CD14-positive monocyte (primary cell): ENCODE data around the gene LENG9. TPM values are rescaled to one million over a fixed set of nuclear protein-coding genes. Genes with fewer than 3 reads are reported as not detected.
"Not testable (repeated sequence)": the region's sequence is repeated elsewhere in the genome, so short reads cannot be mapped to it uniquely, and the experiment has no call there.

Experiments used
- DNase-seq, 3 donors: peaks; one replicate each; pipeline ENCODE4 v3.0.0-alpha.2; 2011 to 2022
- H2AFZ ChIP-seq: 2 replicates; pipeline ENCODE4 v1.6.0; 2012; ENCODE audit warnings: mild to moderate bottlenecking, low read depth, low read length, inconsistent platforms; ENCODE audit not compliant: insufficient read depth, poor library complexity, severe bottlenecking
- H3K27ac ChIP-seq, 2 donors: 1 replicate in 1 of 2; 2 replicates in 1 of 2; pipeline ENCODE4 v1.5.1; 2012 to 2013; ENCODE audit warnings: low read length in 2 of 2, control low read depth in 1 of 2, inconsistent platforms in 1 of 2, low read depth in 1 of 2, mild to moderate bottlenecking in 1 of 2
- H3K27me3 ChIP-seq, 2 donors: one replicate each; pipeline versions ENCODE4 v1.6.0 to v1.6.1; 2011 to 2013; ENCODE audit warnings: low read length in 2 of 2; ENCODE audit not compliant: control insufficient read depth in 2 of 2, insufficient read depth in 2 of 2
- H3K36me3 ChIP-seq, 2 donors: replicated peaks in 1 of 2; 1 replicate in 1 of 2; 2 replicates in 1 of 2; pipeline versions ENCODE4 v1.5.1 to v1.6.1; 2012 to 2013; ENCODE audit warnings: low read length in 2 of 2, control low read depth in 1 of 2, inconsistent platforms in 1 of 2, mild to moderate bottlenecking in 1 of 2; ENCODE audit not compliant: insufficient read depth in 2 of 2, control insufficient read depth in 1 of 2
- H3K4me1 ChIP-seq, 2 donors: 1 replicate in 1 of 2; 2 replicates in 1 of 2; pipeline versions ENCODE4 v1.5.1 to v1.6.1; 2012 to 2013; ENCODE audit warnings: low read length in 2 of 2, control low read depth in 1 of 2, inconsistent platforms in 1 of 2, mild to moderate bottlenecking in 1 of 2, moderate library complexity in 1 of 2; ENCODE audit not compliant: insufficient read depth in 2 of 2, control insufficient read depth in 1 of 2
- H3K4me2 ChIP-seq: replicated peaks from 2 replicates; pipeline ENCODE3; 2012; ENCODE audit warnings: low read length, moderate library complexity, mild to moderate bottlenecking; ENCODE audit not compliant: poor library complexity, severe bottlenecking; ENCODE audit errors: extremely low read depth
- H3K4me3 ChIP-seq, 3 experiments: fragments of 200-600 bp in 1 of 3; sonication (generic) in 1 of 3; replicated peaks in 1 of 3; 1 replicate in 2 of 3; 2 replicates in 1 of 3; pipeline ENCODE4 v1.5.1; 2011 to 2013; ENCODE audit warnings: low read length in 3 of 3, mild to moderate bottlenecking in 3 of 3, control low read depth in 2 of 3, low read depth in 2 of 3, inconsistent platforms in 1 of 3, moderate library complexity in 1 of 3
- H3K79me2 ChIP-seq: 2 replicates; pipeline ENCODE4 v1.6.0; 2012; ENCODE audit warnings: mild to moderate bottlenecking, control low read depth, inconsistent platforms, low read length, moderate library complexity; ENCODE audit not compliant: insufficient read depth
- H3K9ac ChIP-seq: 2 replicates; pipeline ENCODE4 v1.6.0; 2017; ENCODE audit warnings: low read length, mild to moderate bottlenecking; ENCODE audit not compliant: insufficient read depth, poor library complexity, severe bottlenecking
- H3K9me3 ChIP-seq, 2 donors: replicated peaks in 1 of 2; 1 replicate in 1 of 2; 2 replicates in 1 of 2; pipeline versions ENCODE4 v1.5.1 to v1.6.1; 2012 to 2013; ENCODE audit warnings: low read length in 2 of 2, control low read depth in 1 of 2; ENCODE audit not compliant: control insufficient read depth in 1 of 2, insufficient read depth in 1 of 2
- H4K20me1 ChIP-seq: 2 replicates; pipeline ENCODE4 v1.6.0; 2012; ENCODE audit warnings: mild to moderate bottlenecking, low read length, control low read depth, moderate library complexity; ENCODE audit not compliant: insufficient read depth
- H3K27ac Mint-ChIP-seq, 7 donors: one replicate each; pipeline ENCODE4 v1.8.0; 2020; ENCODE audit warnings: mild to moderate bottlenecking in 7 of 7, mixed read lengths in 7 of 7, moderate library complexity in 6 of 7, inconsistent platforms in 2 of 7
- H3K27me3 Mint-ChIP-seq, 3 donors: one replicate each; pipeline ENCODE4 v1.8.0; 2021 to 2022; ENCODE audit warnings: low read depth in 3 of 3, mild to moderate bottlenecking in 3 of 3, mixed read lengths in 3 of 3, moderate library complexity in 3 of 3, inconsistent platforms in 1 of 3
- H3K36me3 Mint-ChIP-seq, 2 donors: one replicate each; pipeline ENCODE4 v1.8.0; 2020; ENCODE audit warnings: mixed read lengths in 2 of 2, inconsistent platforms in 1 of 2, mild to moderate bottlenecking in 1 of 2
- H3K4me1 Mint-ChIP-seq: one replicate; pipeline ENCODE4 v1.8.0; 2020; ENCODE audit warnings: mild to moderate bottlenecking, mixed read lengths
- H3K4me3 Mint-ChIP-seq, 2 donors: one replicate each; pipeline ENCODE4 v1.8.0; 2020; ENCODE audit warnings: mild to moderate bottlenecking in 2 of 2, mixed read lengths in 2 of 2, moderate library complexity in 1 of 2
- H3K9me3 Mint-ChIP-seq, 7 donors: one replicate each; pipeline ENCODE4 v1.8.0; 2020 to 2022; ENCODE audit warnings: mixed read lengths in 7 of 7, mild to moderate bottlenecking in 6 of 7, moderate library complexity in 6 of 7, inconsistent platforms in 2 of 7
- WGBS: methylation state at CpG from one replicate; pipeline ENCODE4 v1.1.5; 2013; ENCODE audit warnings: missing lambda C conversion rate; ENCODE audit not compliant: insufficient coverage; 5-methylcytosine and 5-hydroxymethylcytosine counted together
- intact Hi-C, 2 donors: fragments of 100-400 bp; cut with micrococcal nuclease; formaldehyde crosslinking; loops; one replicate each; pipeline versions ENCODE4 v1.15.0 to v1.15.1; 2023
- polyA plus RNA-seq, 3 donors: library from polyadenylated mRNA; depleted of rRNA in 1 of 3; unstranded in 2 of 3; stranded (reverse) in 1 of 3; fragments of 300-500 nt in 2 of 3; fragments of >200 nt in 1 of 3; fragmentation: Illumina TruSeq in 2 of 3; gene quantifications; 1 replicate in 2 of 3; 2 replicates in 1 of 3; pipeline ENCODE4 v1.2.3, GENCODE V29; 2012 to 2021
- TF ChIP-seq, protein P1 (sequence below): fragments of 200-600 bp; IDR thresholded peaks from one replicate; pipeline ENCODE4 v1.8.0; 2022; ENCODE audit warnings: antibody characterized with exemption, mild to moderate bottlenecking

Gene LENG9
- polyA plus RNA-seq, 3 donors, result 0.15 to 2.0 TPM; not detected in 1

DNA sequence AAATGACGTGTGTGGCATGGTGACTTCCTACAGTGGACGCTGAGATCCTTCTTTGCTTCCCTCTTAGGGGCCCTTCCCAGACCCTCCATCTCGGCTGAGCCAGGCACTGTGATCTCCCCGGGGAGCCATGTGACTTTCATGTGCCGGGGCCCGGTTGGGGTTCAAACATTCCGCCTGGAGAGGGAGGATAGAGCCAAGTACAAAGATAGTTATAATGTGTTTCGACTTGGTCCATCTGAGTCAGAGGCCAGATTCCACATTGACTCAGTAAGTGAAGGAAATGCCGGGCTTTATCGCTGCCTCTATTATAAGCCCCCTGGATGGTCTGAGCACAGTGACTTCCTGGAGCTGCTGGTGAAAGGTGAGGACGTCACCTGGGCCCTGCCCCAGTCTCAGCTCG is 44.2 kb upstream of the LENG9 start:
- Mint-ChIP-seq H3K36me3 (no peaks in the 10 kb centered on the region), H3K9me3 (peaks cover 0 to 10% (median 2%) of the 10 kb centered on the region in 7 donors), H3K27ac (no peak overlapping the region), H3K4me1 (peaks cover 15% of the 10 kb centered on the region), H3K27me3 (peaks cover 46 to 61% (median 52%) of the 10 kb centered on the region in 3 donors), H3K4me3 (peak overlapping the region in 1 of 2 donors; percentile 72)
- Histone ChIP-seq H3K9me3 (no peaks in the 10 kb centered on the region), H3K36me3 (no peaks in the 10 kb centered on the region), H3K9ac (no peak overlapping the region), H3K27ac (no peak overlapping the region), H3K4me1 (peaks cover 4 to 5% of the 10 kb centered on the region in 2 donors), H3K4me2 (no peak overlapping the region), H2AFZ (no peak overlapping the region), H3K27me3 (peaks cover 17 to 42% of the 10 kb centered on the region in 2 donors), H4K20me1 (no peaks in the 10 kb centered on the region), H3K79me2 (peaks cover 4% of the 10 kb centered on the region), H3K4me3 (no peak overlapping the region)
- intact Hi-C loops, result no loop called here
- TF ChIP-seq, protein P1, sequence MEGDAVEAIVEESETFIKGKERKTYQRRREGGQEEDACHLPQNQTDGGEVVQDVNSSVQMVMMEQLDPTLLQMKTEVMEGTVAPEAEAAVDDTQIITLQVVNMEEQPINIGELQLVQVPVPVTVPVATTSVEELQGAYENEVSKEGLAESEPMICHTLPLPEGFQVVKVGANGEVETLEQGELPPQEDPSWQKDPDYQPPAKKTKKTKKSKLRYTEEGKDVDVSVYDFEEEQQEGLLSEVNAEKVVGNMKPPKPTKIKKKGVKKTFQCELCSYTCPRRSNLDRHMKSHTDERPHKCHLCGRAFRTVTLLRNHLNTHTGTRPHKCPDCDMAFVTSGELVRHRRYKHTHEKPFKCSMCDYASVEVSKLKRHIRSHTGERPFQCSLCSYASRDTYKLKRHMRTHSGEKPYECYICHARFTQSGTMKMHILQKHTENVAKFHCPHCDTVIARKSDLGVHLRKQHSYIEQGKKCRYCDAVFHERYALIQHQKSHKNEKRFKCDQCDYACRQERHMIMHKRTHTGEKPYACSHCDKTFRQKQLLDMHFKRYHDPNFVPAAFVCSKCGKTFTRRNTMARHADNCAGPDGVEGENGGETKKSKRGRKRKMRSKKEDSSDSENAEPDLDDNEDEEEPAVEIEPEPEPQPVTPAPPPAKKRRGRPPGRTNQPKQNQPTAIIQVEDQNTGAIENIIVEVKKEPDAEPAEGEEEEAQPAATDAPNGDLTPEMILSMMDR, result no peak
- DNase-seq, result no peak
- 88% methylated on average over 6 of the region's 12 CpGs for WGBS

DNA sequence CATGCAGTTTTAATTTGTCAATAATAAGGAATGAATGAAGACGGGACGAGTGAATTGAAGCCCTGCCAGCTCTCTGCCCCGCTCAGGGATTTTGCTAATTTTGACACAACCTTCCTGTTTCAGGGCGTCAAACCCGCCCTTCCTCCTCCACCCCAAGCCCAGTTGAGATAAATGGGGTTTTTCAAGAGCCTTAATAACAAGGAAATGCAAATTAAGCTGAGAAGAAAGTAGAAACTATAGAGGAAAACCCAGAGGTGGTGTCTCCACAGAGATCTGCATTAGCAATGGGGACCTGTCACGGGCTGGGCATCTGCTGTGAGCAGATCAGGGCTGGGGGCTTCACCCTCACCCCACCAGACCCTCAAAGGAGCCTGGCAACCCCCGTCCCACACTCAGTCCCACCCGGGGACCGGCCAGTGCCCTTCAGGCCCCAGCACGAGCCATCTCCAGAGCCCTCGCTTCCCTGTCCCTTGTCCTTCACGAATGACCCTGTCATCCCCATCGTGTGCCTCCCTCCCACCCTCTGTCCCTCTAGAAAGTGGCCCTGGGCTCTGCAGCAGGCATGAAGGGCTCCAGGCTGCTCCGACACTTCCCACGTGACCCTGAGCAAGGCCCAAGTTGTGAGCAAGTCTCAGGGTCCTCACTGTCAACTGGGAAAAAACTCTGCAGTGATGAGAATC is 43.6 kb upstream of the LENG9 start:
- H3K27ac Mint-ChIP-seq, result peak overlapping the region in 4 of 7 donors; percentile 64 to 78 (median 72)

More for the DNA sequence above, 43.6 kb upstream of the LENG9 start:
- Mint-ChIP-seq H3K4me3 (peak overlapping the region in 1 of 2 donors; percentile 35), H3K4me1 (peaks cover 15% of the 10 kb centered on the region), H3K27me3 (peaks cover 48 to 63% (median 50%) of the 10 kb centered on the region in 3 donors)
- 93% methylated on average over 3 of the region's 15 CpGs for WGBS
- H3K36me3 ChIP-seq, H3K9me3 Mint-ChIP-seq, intact Hi-C loops, H3K79me2 ChIP-seq, H3K4me1 ChIP-seq, H3K36me3 Mint-ChIP-seq, H3K9me3 ChIP-seq, DNase-seq, H3K4me3 ChIP-seq, H3K9ac ChIP-seq, H4K20me1 ChIP-seq, H2AFZ ChIP-seq, H3K4me2 ChIP-seq: not testable (repeated sequence)
- peaks cover 20 to 45% of the 10 kb centered on the region in 2 donors for H3K27me3 ChIP-seq
- H3K27ac ChIP-seq, result peak overlapping the region in 1 of 2 donors; percentile 11
